Upper lobe of left lung (tissue), 4 donors: ENCODE data around the gene SERPINB3.

Experiments
- EP300 ChIP-seq, 4 donors: sonication (generic); formaldehyde crosslinking; IDR thresholded peaks; one replicate each; pipeline ENCODE4 v1.5.1; 2017; ENCODE audit warnings: antibody characterized with exemption in 4 of 4, control low read depth in 2 of 4
- POLR2A ChIP-seq, 4 donors: fragments of 450-650 bp; IDR thresholded peaks; one replicate each; pipeline ENCODE4 v1.5.1; 2016 to 2017; ENCODE audit warnings: antibody characterized with exemption in 4 of 4, mild to moderate bottlenecking in 2 of 4
- TF ChIP-seq, protein P1 (sequence below), 6 experiments: fragments of 450-650 bp in 4 of 6; fragments of 200-600 bp in 2 of 6; sonication (generic) in 2 of 6; IDR thresholded peaks; one replicate each; pipeline ENCODE4 v1.5.1; 2016 to 2019; ENCODE audit warnings: antibody characterized with exemption in 6 of 6

DNA sequence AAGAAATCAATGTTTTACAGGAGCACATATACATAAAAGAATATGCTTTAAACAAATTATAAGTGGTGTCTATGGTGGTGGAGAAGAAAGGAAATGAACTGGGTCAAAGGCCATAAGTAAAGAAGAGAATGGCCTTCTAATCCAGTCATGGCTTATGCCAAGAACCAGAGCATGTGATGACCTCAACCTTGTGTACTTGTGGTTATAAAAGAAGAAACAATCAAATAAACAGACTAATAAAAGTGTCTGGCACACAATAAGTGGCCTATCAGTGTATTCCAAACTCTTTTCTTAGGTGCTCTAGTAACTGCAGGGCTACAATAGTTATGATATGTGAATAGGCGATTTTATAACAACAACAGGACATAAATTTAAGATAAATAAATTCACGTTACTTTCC lies 43.7 kb upstream of the SERPINB3 start:
- TF ChIP-seq, protein P1, sequence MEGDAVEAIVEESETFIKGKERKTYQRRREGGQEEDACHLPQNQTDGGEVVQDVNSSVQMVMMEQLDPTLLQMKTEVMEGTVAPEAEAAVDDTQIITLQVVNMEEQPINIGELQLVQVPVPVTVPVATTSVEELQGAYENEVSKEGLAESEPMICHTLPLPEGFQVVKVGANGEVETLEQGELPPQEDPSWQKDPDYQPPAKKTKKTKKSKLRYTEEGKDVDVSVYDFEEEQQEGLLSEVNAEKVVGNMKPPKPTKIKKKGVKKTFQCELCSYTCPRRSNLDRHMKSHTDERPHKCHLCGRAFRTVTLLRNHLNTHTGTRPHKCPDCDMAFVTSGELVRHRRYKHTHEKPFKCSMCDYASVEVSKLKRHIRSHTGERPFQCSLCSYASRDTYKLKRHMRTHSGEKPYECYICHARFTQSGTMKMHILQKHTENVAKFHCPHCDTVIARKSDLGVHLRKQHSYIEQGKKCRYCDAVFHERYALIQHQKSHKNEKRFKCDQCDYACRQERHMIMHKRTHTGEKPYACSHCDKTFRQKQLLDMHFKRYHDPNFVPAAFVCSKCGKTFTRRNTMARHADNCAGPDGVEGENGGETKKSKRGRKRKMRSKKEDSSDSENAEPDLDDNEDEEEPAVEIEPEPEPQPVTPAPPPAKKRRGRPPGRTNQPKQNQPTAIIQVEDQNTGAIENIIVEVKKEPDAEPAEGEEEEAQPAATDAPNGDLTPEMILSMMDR (IDR thresholded peaks at IDR 0.05): no peak
- no peak for TF ChIP-seq EP300 (IDR thresholded peaks at IDR 0.05)
- no peak for TF ChIP-seq POLR2A (IDR thresholded peaks at IDR 0.05)
